WTC11 (cell line): ENCODE measurements around the gene PACSIN3. TPM values are rescaled to one million over a fixed set of nuclear protein-coding genes. Genes with fewer than 3 reads are reported as not detected.

Experiments used
- ATAC-seq: fragments of 200-7000 bp; cut with Tn5 transposase; 2 replicates; pipeline ENCODE4 v1.10.0; 2021; ENCODE audit warnings: mild to moderate bottlenecking, moderate library complexity
- CTCF ChIA-PET: fragments of 300-600 bp; sonication (Branson Sonifier 250); formaldehyde crosslinking; loops from one replicate; lab custom pipeline; 2021; ENCODE audit warnings: antibody characterized with exemption; lab: Charles Lee
- POLR2A ChIA-PET: fragments of 350-600 bp; sonication (Branson Sonifier 250); formaldehyde crosslinking; loops from one replicate; lab custom pipeline; 2021; ENCODE audit warnings: antibody characterized with exemption; lab: Charles Lee
- DNase-seq: peaks from one replicate; pipeline ENCODE4 v3.0.0; 2021; ENCODE audit warnings: low spot score
- H3K27ac Mint-ChIP-seq: 2 replicates; pipeline ENCODE4 v1.8.0; 2021; ENCODE audit warnings: mixed read lengths
- H3K27me3 Mint-ChIP-seq: 2 replicates; pipeline ENCODE4 v1.8.0; 2021; ENCODE audit warnings: low read depth, mild to moderate bottlenecking, moderate library complexity, mixed read lengths
- H3K36me3 Mint-ChIP-seq: 2 replicates; pipeline ENCODE4 v1.8.0; 2021; ENCODE audit warnings: mixed read lengths
- H3K4me1 Mint-ChIP-seq: 2 replicates; pipeline ENCODE4 v1.8.0; 2022; ENCODE audit warnings: mixed read lengths
- H3K4me3 Mint-ChIP-seq: 2 replicates; pipeline ENCODE4 v1.8.0; 2021; ENCODE audit warnings: mild to moderate bottlenecking, moderate library complexity, mixed read lengths
- H3K9me3 Mint-ChIP-seq: 2 replicates; pipeline ENCODE4 v1.8.0; 2021; ENCODE audit warnings: mixed read lengths
- ATF2 ChIP-seq: sonication (generic); formaldehyde crosslinking; IDR thresholded peaks from 2 replicates; pipeline ENCODE4 v1.8.1; 2022; ENCODE audit warnings: low read depth, missing genetic modification reagents, borderline replicate concordance
- ATF3 ChIP-seq: sonication (generic); formaldehyde crosslinking; conservative IDR thresholded peaks from 2 replicates; pipeline ENCODE4 v1.8.1; 2022; ENCODE audit warnings: mild to moderate bottlenecking, missing genetic modification reagents
- CREM ChIP-seq: sonication (generic); formaldehyde crosslinking; IDR thresholded peaks from 2 replicates; pipeline ENCODE4 v1.8.1; 2022; ENCODE audit warnings: mild to moderate bottlenecking, missing genetic modification reagents, moderate library complexity
- CTCF ChIP-seq: fragments of 200-600 bp; IDR thresholded peaks from 2 replicates; pipeline ENCODE4 v1.8.0; 2022; ENCODE audit warnings: antibody characterized with exemption
- E2F1 ChIP-seq: sonication (generic); formaldehyde crosslinking; IDR thresholded peaks from 2 replicates; pipeline ENCODE4 v1.8.0; 2022; ENCODE audit warnings: mild to moderate bottlenecking, missing genetic modification reagents
- ERG ChIP-seq: fragments of 250-450 bp; sonication (Bioruptor Pico); IDR thresholded peaks from 2 replicates; pipeline ENCODE4 v1.8.0; 2021; ENCODE audit warnings: mild to moderate bottlenecking
- ETV6 ChIP-seq: sonication (generic); formaldehyde crosslinking; IDR thresholded peaks from 2 replicates; pipeline ENCODE4 v1.8.1; 2022; ENCODE audit warnings: mild to moderate bottlenecking, missing genetic modification reagents
- FOXP1 ChIP-seq: sonication (generic); formaldehyde crosslinking; IDR thresholded peaks from 2 replicates; pipeline ENCODE4 v1.8.0; 2022; ENCODE audit warnings: missing genetic modification reagents, mild to moderate bottlenecking, moderate library complexity, borderline replicate concordance
- GRHL2 ChIP-seq: fragments of 250-450 bp; sonication (Bioruptor Pico); IDR thresholded peaks from 2 replicates; pipeline ENCODE4 v1.8.0; 2022; ENCODE audit warnings: mild to moderate bottlenecking, moderate library complexity; ENCODE audit not compliant: insufficient replicate concordance, severe bottlenecking
- GTF2I ChIP-seq: fragments of 250-450 bp; sonication (Bioruptor Pico); conservative IDR thresholded peaks from 2 replicates; pipeline ENCODE4 v1.4.0; 2021; ENCODE audit warnings: mild to moderate bottlenecking
- JAZF1 ChIP-seq: fragments of 250-450 bp; sonication (Bioruptor Pico); IDR thresholded peaks from 2 replicates; pipeline ENCODE4 v1.9.0; 2021; ENCODE audit warnings: moderate library complexity, mild to moderate bottlenecking, inconsistent platforms
- MAX ChIP-seq: sonication (generic); formaldehyde crosslinking; IDR thresholded peaks from 2 replicates; pipeline ENCODE4 v1.8.0; 2022; ENCODE audit warnings: mild to moderate bottlenecking, missing genetic modification reagents
- MYBL2 ChIP-seq: sonication (generic); formaldehyde crosslinking; IDR thresholded peaks from 2 replicates; pipeline ENCODE4 v1.8.1; 2023; ENCODE audit warnings: mild to moderate bottlenecking, moderate library complexity, missing genetic modification reagents
- NR1H2 ChIP-seq: sonication (generic); formaldehyde crosslinking; IDR thresholded peaks from 2 replicates; pipeline ENCODE4 v1.9.0; 2021; ENCODE audit warnings: mild to moderate bottlenecking, moderate library complexity, missing genetic modification reagents
- OVOL2 ChIP-seq: fragments of 250-450 bp; sonication (Bioruptor Pico); IDR thresholded peaks from 2 replicates; pipeline ENCODE4 v1.9.0; 2021; ENCODE audit warnings: mild to moderate bottlenecking, borderline replicate concordance
- RORB ChIP-seq: fragments of 250-450 bp; sonication (Bioruptor Pico); IDR thresholded peaks from 2 replicates; pipeline ENCODE4 v1.9.0; 2021; ENCODE audit warnings: mild to moderate bottlenecking
- SP1 ChIP-seq: sonication (generic); formaldehyde crosslinking; conservative IDR thresholded peaks from 2 replicates; pipeline ENCODE4 v1.8.1; 2022; ENCODE audit warnings: missing genetic modification reagents
- STAT6 ChIP-seq: sonication (generic); formaldehyde crosslinking; conservative IDR thresholded peaks from 2 replicates; pipeline ENCODE4 v1.8.1; 2023; ENCODE audit warnings: mild to moderate bottlenecking, low read depth, missing genetic modification reagents, moderate library complexity
- TEAD1 ChIP-seq: sonication (generic); formaldehyde crosslinking; IDR thresholded peaks from 2 replicates; pipeline ENCODE4 v1.8.0; 2022; ENCODE audit warnings: mild to moderate bottlenecking, missing genetic modification reagents
- TP53 ChIP-seq: sonication (generic); formaldehyde crosslinking; IDR thresholded peaks from 2 replicates; pipeline ENCODE4 v1.8.1; 2023; ENCODE audit warnings: mild to moderate bottlenecking, missing genetic modification reagents
- USF1 ChIP-seq: sonication (generic); formaldehyde crosslinking; IDR thresholded peaks from 2 replicates; pipeline ENCODE4 v1.8.0; 2022; ENCODE audit warnings: mild to moderate bottlenecking, missing genetic modification reagents
- ZBTB43 ChIP-seq: sonication (generic); formaldehyde crosslinking; IDR thresholded peaks from 2 replicates; pipeline ENCODE4 v1.8.1; 2023; ENCODE audit warnings: mild to moderate bottlenecking, missing genetic modification reagents
- ZNF138 ChIP-seq: sonication (generic); formaldehyde crosslinking; conservative IDR thresholded peaks from 2 replicates; pipeline ENCODE4 v1.8.1; 2022; ENCODE audit warnings: mild to moderate bottlenecking, moderate library complexity, missing genetic modification reagents
- ZNF396 ChIP-seq: fragments of 250-450 bp; sonication (Bioruptor Pico); IDR thresholded peaks from 2 replicates; pipeline ENCODE4 v1.8.0; 2021; ENCODE audit warnings: mild to moderate bottlenecking, moderate library complexity, borderline replicate concordance
- ZNF416 ChIP-seq: fragments of 250-450 bp; sonication (Bioruptor Pico); IDR thresholded peaks from 2 replicates; pipeline ENCODE4 v1.9.0; 2021; ENCODE audit warnings: mild to moderate bottlenecking, inconsistent platforms
- ZNF671 ChIP-seq: fragments of 250-450 bp; sonication (Bioruptor Pico); IDR thresholded peaks from 2 replicates; pipeline ENCODE4 v1.8.0; 2021; ENCODE audit warnings: mild to moderate bottlenecking
- total RNA-seq: library from RNA; stranded (reverse); gene quantifications from 3 replicates; pipeline ENCODE4 v1.2.3, GENCODE V29; 2021

PACSIN3 gene
- total RNA-seq, 1 experiment from 2014 or later, result 76.8 TPM

GRCh38 chr11:47157805-47158204 is 28.4 kb downstream of the PACSIN3 start:
- ATAC-seq, result no peak
- Mint-ChIP-seq H3K36me3 (no peaks in the 10 kb centered on the region), H3K9me3 (no peaks in the 10 kb centered on the region), H3K27ac (no peak overlapping the region), H3K4me1 (peaks cover 24% of the 10 kb centered on the region), H3K27me3 (no peaks in the 10 kb centered on the region), H3K4me3 (no peak overlapping the region)
- CTCF ChIA-PET, result interaction anchor here (1.0 kb wide), 1 partner anchor 102 kb away, joined by 4 read pairs; no protein-coding TSS in a partner anchor
- POLR2A ChIA-PET, result no interaction called here
- DNase-seq, result no peak
- TF ChIP-seq CREM (CRISPR knock-in tag) (no peak), ZNF416 (CRISPR knock-in tag) (no peak), TP53 (CRISPR knock-in tag) (no peak), ZNF671 (CRISPR knock-in tag) (no peak), GRHL2 (CRISPR knock-in tag) (no peak), NR1H2 (CRISPR knock-in tag) (no peak), ATF2 (CRISPR knock-in tag) (no peak), E2F1 (no peak), ZNF138 (CRISPR knock-in tag) (no peak), USF1 (CRISPR knock-in tag) (no peak), ATF3 (CRISPR knock-in tag) (no peak), STAT6 (CRISPR knock-in tag) (no peak), ERG (CRISPR knock-in tag) (no peak), MAX (CRISPR knock-in tag) (no peak)

GRCh38 chr11:47156951-47157350 is 29.3 kb downstream of the PACSIN3 start:
- ATAC-seq, result no peak
- no peaks in the 10 kb centered on the region for H3K27me3 Mint-ChIP-seq
- no peaks in the 10 kb centered on the region for H3K36me3 Mint-ChIP-seq
- H3K9me3 Mint-ChIP-seq, result no peaks in the 10 kb centered on the region
- ChIA-PET POLR2A (no interaction called here), CTCF (interaction anchor here (1.0 kb wide), 1 partner anchor 102 kb away, joined by 4 read pairs; no protein-coding TSS in a partner anchor)
- no peak overlapping the region for H3K27ac Mint-ChIP-seq
- H3K4me1 Mint-ChIP-seq, result peaks cover 22% of the 10 kb centered on the region
- H3K4me3 Mint-ChIP-seq, result no peak overlapping the region
- DNase-seq, result no peak
- TF ChIP-seq GTF2I (no peak), JAZF1 (CRISPR knock-in tag) (no peak), ZBTB43 (CRISPR knock-in tag) (no peak), ETV6 (no peak), TEAD1 (CRISPR knock-in tag) (no peak), CTCF (no peak), ZNF396 (CRISPR knock-in tag) (no peak), RORB (CRISPR knock-in tag) (no peak), OVOL2 (CRISPR knock-in tag) (no peak), MYBL2 (CRISPR knock-in tag) (no peak), SP1 (CRISPR knock-in tag) (no peak), ATF3 (CRISPR knock-in tag) (no peak), FOXP1 (no peak)
